ENCODE results near the gene RIPOR3. TPM values are rescaled to one million over a fixed set of nuclear protein-coding genes. Genes with fewer than 3 reads are reported as not detected.

Gene RIPOR3
- total RNA-seq, 1 donor from 2014 or later = 3.4 TPM

DNA sequence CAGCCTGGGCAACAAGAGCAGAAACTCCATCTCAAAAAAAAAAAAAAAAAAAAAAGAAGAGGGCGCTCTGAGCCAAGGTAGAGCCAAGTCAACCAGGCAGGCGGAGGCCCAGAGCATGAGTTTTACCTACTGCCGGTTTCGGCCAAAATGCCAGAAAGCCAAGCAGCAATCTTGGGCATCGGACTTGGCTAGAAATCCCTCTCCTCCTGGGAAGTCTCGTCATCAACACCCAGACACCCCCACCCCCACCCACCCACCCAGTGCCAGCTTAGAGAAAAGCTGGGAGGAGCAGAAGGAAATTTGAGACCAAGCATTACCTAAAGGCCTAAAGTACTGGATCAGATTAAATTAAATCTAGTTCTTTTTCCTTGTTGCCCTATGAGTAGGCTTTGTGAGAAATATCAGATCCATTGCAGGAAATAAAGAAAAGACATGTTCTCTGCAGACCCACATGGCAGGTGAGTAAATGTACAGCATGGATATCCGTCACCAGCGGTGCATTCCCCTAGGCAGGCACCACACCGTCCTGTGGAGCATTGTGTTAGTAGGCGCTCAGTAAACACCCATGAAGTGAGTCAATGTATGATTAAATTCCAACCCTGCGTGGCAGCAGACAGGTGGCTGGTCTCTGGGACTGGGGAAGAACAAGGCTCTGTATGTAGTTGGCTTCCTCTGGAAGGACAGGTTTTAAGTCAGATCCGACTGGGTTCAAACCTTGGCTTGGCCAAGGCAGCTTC, 21.0 kb downstream of the RIPOR3 start:
- intact Hi-C loops (cut with DNase I) = no loop called here
- no peak for DNase-seq (ENCODE audit: low spot score)

DNA sequence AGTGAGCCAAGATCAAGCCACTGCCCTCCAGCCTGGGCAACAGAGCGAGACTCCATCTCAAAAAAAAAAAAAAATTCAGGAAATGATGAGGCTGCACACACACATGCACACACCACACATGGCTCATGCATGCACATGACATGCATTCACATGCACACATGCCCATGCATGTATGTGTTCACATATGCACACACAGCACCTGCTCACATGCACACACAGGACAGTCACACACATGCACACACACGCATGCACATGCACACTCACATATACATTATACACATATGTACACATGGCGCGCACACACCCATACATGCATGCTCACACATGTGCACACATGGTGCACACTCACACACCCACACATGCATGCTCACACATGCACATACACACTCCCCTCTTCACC, 22.5 kb downstream of the RIPOR3 start:
- no peak for DNase-seq (ENCODE audit: low spot score)
- intact Hi-C loops (cut with DNase I) = no loop called here

- no peak for DNase-seq (ENCODE audit: low spot score)
- intact Hi-C loops (cut with DNase I) = no loop called here
Measured at GRCh38 chr20:50668326-50668725, 23.0 kb downstream of the RIPOR3 start.

- no peak for DNase-seq (ENCODE audit: low spot score)
- intact Hi-C loops (cut with DNase I) = no loop called here
Measured at GRCh38 chr20:50666709-50667298, 24.5 kb downstream of the RIPOR3 start.

- intact Hi-C loops (cut with DNase I) = no loop called here
- no peak for DNase-seq (ENCODE audit: low spot score)
Measured at GRCh38 chr20:50664254-50664653, 27.1 kb downstream of the RIPOR3 start.

GRCh38 chr20:50663095-50663821, 28.1 kb downstream of the RIPOR3 start:
- intact Hi-C loops (cut with DNase I) = loop anchor here (2.0 kb wide), 1 partner anchor 82 kb away; no protein-coding TSS in a partner anchor

GRCh38 chr20:50659975-50660670, 31.2 kb downstream of the RIPOR3 start:
- DNase-seq (ENCODE audit: low spot score) = no peak
- intact Hi-C loops (cut with DNase I) = no loop called here

More at GRCh38 chr20:50663095-50663821, 28.1 kb downstream of the RIPOR3 start:
- DNase-seq (ENCODE audit: low spot score) = no peak

DNA sequence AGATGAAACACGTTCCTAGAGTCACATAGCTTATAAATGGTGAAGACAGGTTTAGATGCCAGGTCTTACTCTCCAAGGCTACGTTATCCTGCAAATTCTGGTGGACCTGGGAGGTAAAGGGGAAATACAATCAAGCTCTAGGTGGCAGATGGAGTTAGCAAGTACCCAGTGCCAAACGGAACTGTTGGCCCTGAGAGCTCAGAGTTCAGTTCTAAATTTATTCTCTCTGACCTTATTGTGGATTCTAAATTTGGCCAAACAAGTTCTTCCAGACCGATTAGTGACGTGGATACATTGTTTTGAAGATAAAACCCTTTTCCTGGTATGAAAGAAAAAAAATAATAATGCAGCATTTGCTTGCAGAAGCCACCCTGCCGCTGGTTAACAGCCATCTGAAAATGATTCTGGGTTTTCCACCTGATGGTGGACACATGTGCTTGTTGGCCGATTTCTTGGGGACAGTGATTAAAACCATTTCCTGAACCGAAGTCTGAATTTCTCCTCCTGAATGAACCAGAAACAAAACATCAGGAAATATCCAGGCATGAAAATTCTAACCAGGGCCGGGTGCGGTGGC, 32.5 kb downstream of the RIPOR3 start:
- intact Hi-C loops (cut with DNase I) = no loop called here
- no peak for DNase-seq (ENCODE audit: low spot score)

DNA sequence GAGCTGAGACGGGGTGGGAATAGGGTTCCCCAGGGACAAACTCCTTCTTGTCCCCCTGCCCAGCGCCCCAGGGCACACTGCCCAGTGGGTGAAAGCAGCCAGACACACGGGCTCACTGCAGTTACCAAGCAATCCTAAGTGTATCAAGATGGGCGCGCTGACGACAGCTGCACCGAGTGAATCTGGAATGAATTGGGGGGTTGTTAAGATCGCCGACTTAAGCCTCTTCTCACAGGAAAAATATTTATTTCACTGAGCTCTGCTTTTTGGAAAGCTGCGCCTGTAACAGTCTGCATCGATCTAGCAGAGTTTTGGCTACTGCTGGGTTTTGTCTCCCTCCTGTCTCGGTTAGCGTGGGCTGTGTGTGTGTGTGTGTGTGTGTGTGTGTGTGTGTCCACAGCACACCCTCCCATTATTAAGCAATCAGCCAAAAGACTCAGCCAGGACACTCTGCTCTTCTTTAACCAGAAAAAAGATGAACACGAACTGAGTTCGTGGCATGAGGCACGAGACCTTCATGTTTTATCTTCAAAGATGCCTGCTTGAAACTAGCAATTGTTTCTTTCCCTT, 35.9 kb downstream of the RIPOR3 start:
- no peak for DNase-seq (ENCODE audit: low spot score)
- intact Hi-C loops (cut with DNase I) = no loop called here

DNA sequence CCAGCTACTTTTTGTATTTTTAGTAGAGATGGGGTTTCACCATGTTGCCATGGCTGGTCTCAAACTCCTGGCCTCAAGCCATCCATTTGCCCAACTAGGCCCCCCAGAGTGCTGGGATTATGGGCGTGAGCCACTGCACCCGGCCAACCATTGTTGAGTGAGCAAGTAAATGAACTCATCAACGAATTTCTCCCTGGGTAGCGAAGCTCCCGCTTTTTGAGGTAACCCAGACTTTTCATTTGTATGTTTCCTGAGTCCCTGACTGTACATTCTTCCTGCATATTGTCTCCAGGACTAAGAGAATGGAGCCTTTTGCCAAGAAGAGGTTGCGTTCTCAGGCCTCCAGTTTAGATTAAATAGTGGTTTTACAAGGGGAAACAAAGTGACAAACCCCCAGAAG, 36.4 kb downstream of the RIPOR3 start:
- DNase-seq (ENCODE audit: low spot score) = no peak
- intact Hi-C loops (cut with DNase I) = no loop called here

DNA sequence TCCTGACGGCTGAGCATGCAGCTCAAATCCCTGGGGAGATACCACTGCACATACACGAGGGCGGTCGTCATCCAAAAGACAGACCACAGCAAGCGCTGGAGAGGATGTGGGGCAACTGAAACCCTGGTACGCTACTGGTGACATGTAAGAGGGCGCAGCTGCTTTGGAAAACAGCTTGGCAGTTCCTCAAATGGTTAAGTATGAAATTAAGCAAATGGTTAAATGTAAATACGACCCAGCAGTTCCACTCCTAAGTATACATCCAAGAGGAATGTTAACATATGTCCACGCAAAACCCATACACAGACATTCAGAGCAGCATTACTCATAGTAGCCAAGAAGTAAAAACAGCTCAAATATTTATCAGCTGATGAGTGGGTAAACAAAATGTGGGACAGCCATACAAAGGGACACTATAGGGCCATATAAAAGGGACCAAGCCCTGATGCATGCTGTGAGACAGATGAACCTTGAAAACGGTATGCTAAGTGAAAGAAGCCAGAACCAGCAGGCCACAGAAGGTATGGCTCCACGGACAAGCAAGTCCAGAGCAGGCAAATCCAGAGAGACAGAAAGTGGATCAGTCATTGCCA, 38.5 kb downstream of the RIPOR3 start:
- intact Hi-C loops (cut with DNase I) = no loop called here
- DNase-seq (ENCODE audit: low spot score) = no peak

- intact Hi-C loops (cut with DNase I) = no loop called here
- DNase-seq (ENCODE audit: low spot score) = no peak
Measured at GRCh38 chr20:50651676-50652075, 39.7 kb downstream of the RIPOR3 start.

DNA sequence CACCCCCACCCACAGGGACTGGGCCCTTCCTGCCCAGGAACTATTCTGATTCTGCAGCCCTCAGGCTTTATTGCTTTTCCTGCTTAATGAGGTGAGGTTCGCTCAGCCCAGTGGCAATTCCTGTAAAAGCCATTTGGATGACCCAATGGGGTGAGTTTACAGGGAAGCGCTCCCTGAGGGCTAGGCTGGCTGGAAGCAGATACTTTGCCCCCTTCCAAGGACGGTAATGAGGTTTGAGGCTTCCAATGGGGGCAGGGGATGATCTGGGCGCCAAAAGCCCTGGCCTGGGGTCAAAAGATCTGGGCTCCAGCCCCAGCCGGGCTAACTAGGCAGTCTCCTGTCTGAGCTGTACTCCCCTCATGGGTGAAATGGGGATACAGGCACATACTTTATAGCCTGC, 41.8 kb downstream of the RIPOR3 start:
- no peak for DNase-seq (ENCODE audit: low spot score)
- intact Hi-C loops (cut with DNase I) = no loop called here

DNA sequence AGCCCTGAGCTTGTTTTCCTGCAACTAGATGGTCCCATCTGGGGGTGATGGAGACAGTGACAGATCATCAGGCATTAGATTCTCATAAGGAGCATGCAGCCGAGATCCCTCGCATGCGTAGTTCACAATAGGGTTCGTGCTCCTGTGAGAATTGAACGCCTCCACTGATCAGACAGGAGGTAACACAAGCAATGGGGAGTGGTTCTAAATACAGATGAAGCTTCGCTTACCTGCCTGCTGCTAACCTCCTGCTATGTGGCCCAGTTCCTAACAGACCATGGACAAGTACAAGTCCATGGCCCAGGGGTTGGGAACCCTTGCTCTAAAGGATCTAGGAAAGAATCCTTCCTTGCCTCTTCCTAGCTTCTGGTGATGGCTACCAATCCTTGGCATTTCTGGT, 42.7 kb downstream of the RIPOR3 start:
- intact Hi-C loops (cut with DNase I) = no loop called here
- DNase-seq (ENCODE audit: low spot score) = no peak

DNA sequence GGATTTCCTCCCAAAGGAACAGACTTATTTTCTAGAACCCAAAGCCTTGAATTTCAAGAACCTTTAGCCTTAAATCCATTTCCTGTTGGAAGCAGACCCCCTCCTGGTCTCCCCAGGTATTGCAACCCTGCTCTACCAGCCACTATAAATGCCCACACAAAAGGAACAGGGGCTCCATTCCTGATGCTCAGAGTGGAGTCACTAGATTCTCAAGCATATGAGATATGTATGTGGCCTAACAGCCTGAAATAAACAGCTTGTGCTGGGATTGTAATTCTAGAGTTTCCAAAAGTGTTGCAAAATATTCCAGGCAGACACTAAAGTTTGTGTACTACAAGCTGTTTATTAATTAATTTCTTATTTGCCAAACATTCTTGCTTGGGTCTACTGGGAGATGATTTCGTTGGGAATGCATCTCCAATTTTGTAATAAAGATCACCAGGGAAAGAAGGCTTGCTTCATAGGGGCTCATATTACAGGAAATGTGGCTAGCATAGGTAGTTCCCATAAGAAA, 44.8 kb downstream of the RIPOR3 start:
- intact Hi-C loops (cut with DNase I) = no loop called here
- DNase-seq (ENCODE audit: low spot score) = no peak

DNA sequence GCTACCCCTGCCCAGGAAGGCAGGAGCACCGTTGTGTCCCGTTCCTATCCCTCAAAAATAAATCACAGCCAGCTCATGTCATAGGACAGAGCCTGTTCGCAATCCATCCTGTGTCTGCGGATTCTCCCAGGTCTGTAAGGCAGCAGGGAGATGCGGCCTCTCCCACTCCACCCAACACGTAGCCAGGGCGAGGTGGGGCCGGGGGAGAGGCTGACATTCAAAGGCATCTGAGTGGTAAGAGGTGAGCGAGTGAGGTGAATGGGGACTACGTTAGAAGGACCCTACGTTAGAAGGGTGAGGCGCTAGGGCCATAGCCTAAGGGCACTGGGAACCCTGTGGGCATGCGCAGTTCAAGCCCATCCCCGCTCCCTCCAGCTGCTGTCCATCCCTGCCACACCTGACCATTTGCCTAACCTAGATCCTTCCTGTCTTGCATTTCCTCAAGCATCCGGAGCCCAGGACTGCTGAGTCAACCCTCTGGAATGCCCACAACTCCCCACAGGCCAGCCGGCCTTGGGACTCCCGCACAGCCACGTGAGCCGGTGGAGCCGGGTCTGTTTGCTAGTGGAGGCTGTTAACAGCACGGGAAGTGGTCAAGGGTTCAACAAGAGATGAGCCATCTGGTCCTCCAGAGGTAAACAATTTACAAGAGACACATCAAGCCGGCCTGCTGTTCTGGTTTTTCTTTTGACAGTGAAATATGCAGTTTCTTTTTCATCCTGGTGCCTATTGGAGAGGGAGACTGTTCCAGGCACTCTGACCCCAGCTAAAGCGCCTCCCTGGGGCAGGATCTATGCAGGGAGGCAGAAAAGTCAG, 45.9 kb downstream of the RIPOR3 start:
- DNase-seq (ENCODE audit: low spot score) = peak; percentile 78
- intact Hi-C loops (cut with DNase I) = no loop called here

- no peak for DNase-seq (ENCODE audit: low spot score)
- intact Hi-C loops (cut with DNase I) = no loop called here
Measured at GRCh38 chr20:50642288-50642803, 49.0 kb downstream of the RIPOR3 start.

Data from cardiac septum (tissue), 1 donor.